CD4-positive, CD25-positive, alpha-beta regulatory T cell (primary cell): Measurements from ENCODE around the gene ABLIM1. TPM values are rescaled to one million over a fixed set of nuclear protein-coding genes. Genes with fewer than 3 reads are reported as not detected.

ENCODE experiments used
- ATAC-seq, 2 donors: fragments of 150-1000 bp; cut with Tn5 transposase; one replicate each; pipeline ENCODE4 v1.10.0; 2021; ENCODE audit warnings: low read depth in 2 of 2, moderate number of reproducible peaks in 2 of 2, moderate library complexity in 1 of 2
- DNase-seq, 3 donors: peaks; one replicate each; pipeline versions ENCODE4 v3.0.0 to v3.0.0-alpha.2; 2012 to 2022; ENCODE audit warnings: mixed read lengths in 1 of 3
- H3K27ac ChIP-seq: one replicate; pipeline ENCODE4 v1.7.0; 2013; ENCODE audit warnings: mild to moderate bottlenecking, low read length; ENCODE audit not compliant: insufficient read depth, poor library complexity, severe bottlenecking
- H3K27me3 ChIP-seq: one replicate; pipeline ENCODE4 v1.7.0; 2013; ENCODE audit warnings: low read length; ENCODE audit not compliant: control insufficient read depth, insufficient read depth
- H3K36me3 ChIP-seq: one replicate; pipeline ENCODE4 v1.7.0; 2013; ENCODE audit warnings: mild to moderate bottlenecking, low read length, moderate library complexity; ENCODE audit not compliant: control insufficient read depth, insufficient read depth
- H3K4me1 ChIP-seq: 2 replicates; pipeline ENCODE4 v1.7.0; 2013; ENCODE audit warnings: mild to moderate bottlenecking, low read length; ENCODE audit not compliant: insufficient read depth, control insufficient read depth, poor library complexity, severe bottlenecking
- H3K4me3 ChIP-seq: one replicate; pipeline ENCODE4 v1.7.0; 2013; ENCODE audit warnings: low read depth, mild to moderate bottlenecking, low read length, moderate library complexity
- H3K9me3 ChIP-seq, 2 experiments: 1 replicate in 1 of 2; 2 replicates in 1 of 2; pipeline ENCODE4 v1.7.0; 2013; ENCODE audit warnings: low read length in 2 of 2, mild to moderate bottlenecking in 1 of 2, moderate library complexity in 1 of 2; ENCODE audit not compliant: control insufficient read depth in 2 of 2
- H3K27ac Mint-ChIP-seq, 3 donors: one replicate each; pipeline ENCODE4 v1.8.0; 2020 to 2022; ENCODE audit warnings: mild to moderate bottlenecking in 3 of 3, mixed read lengths in 3 of 3, moderate library complexity in 2 of 3
- H3K27me3 Mint-ChIP-seq: one replicate; pipeline ENCODE4 v1.8.0; 2022; ENCODE audit warnings: mild to moderate bottlenecking, mixed read lengths
- H3K36me3 Mint-ChIP-seq: one replicate; pipeline ENCODE4 v1.8.0; 2020; ENCODE audit warnings: mixed read lengths
- H3K4me1 Mint-ChIP-seq, 4 donors: one replicate each; pipeline ENCODE4 v1.8.0; 2020 to 2022; ENCODE audit warnings: mixed read lengths in 4 of 4, mild to moderate bottlenecking in 1 of 4
- H3K4me3 Mint-ChIP-seq, 4 donors: one replicate each; pipeline ENCODE4 v1.8.0; 2020 to 2022; ENCODE audit warnings: mild to moderate bottlenecking in 4 of 4, mixed read lengths in 4 of 4, moderate library complexity in 3 of 4
- H3K9me3 Mint-ChIP-seq, 7 donors: one replicate each; pipeline ENCODE4 v1.8.0; 2020 to 2022; ENCODE audit warnings: mixed read lengths in 7 of 7, mild to moderate bottlenecking in 3 of 7, moderate library complexity in 2 of 7
- polyA plus RNA-seq, 4 donors: library from polyadenylated mRNA; unstranded; fragments of 300-500 nt; fragmentation: Illumina TruSeq; gene quantifications; one replicate each; pipeline ENCODE4 v1.2.3, GENCODE V29; 2021
- total RNA-seq: library from RNA; stranded (reverse); gene quantifications from one replicate; pipeline ENCODE4 v1.2.3, GENCODE V29; 2022

Gene ABLIM1
- total and polyA plus RNA-seq, 5 donors from 2014 or later = 101 to 138 (median 131) TPM

DNA sequence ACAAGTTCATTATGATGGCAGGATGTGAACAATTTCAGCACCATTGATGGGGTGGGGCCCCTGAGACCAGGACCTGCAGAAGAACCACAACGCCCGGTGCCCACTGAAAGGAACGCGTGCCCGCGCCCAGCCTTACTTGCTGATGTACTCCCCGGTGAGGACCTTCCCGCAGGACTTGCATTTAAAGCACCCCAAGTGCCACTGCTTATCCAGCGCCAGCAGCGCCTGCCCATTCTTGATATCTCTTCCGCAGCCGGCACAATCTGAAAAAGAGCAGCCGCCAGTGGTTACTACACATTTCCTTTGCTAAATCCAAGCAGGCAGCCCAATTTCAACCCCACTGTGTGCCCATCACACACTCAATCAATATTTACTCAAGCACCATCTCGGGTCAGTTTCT is 110.6 kb downstream of the ABLIM1 start:
- peak overlapping the region in 2 of 4 donors; percentile 31 to 55 for H3K4me3 Mint-ChIP-seq
- no peaks in the 10 kb centered on the region for H3K27me3 Mint-ChIP-seq
- H3K36me3 Mint-ChIP-seq = no peaks in the 10 kb centered on the region
- H3K4me1 Mint-ChIP-seq = peaks cover 23 to 65% (median 43%) of the 10 kb centered on the region in 4 donors
- Histone ChIP-seq H3K27me3 (no peaks in the 10 kb centered on the region), H3K4me1 (peaks cover 50% of the 10 kb centered on the region), H3K36me3 (no peaks in the 10 kb centered on the region), H3K9me3 (no peaks in the 10 kb centered on the region), H3K27ac (no peak overlapping the region), H3K4me3 (no peak overlapping the region)
- ATAC-seq = no peak
- H3K27ac Mint-ChIP-seq = peak overlapping the region in 2 of 3 donors; percentile 40 to 71
- no peaks in the 10 kb centered on the region for H3K9me3 Mint-ChIP-seq
- peak in 1 of 3 donors; percentile 44 for DNase-seq

DNA sequence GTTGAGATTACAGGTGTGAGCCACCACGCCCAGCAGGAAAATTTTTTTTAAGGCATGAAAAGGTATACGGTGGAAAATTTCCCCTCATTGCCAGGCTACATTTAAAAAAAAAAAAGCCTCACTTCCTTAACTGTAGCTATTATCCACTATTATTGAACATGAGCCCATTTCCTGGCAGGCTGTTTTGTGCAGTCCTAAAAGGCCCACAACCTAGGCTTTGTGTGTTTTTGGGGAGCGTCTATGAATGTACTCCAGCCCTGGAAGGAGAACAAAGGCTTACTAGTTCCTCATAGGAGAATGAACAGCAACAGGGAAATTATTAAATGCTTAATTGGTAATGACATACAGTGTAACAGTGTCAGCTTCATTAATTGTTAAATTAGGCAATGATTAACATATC is 111.0 kb downstream of the ABLIM1 start:
- ATAC-seq = no peak
- no peak overlapping the region for H3K4me3 ChIP-seq
- H3K9me3 ChIP-seq = no peaks in the 10 kb centered on the region
- peaks cover 55% of the 10 kb centered on the region for H3K4me1 ChIP-seq
- H3K27me3 Mint-ChIP-seq = no peaks in the 10 kb centered on the region
- peak overlapping the region in 1 of 4 donors; percentile 55 for H3K4me3 Mint-ChIP-seq
- DNase-seq = no peak
- no peak overlapping the region for H3K27ac ChIP-seq
- H3K4me1 Mint-ChIP-seq = peaks cover 23 to 70% (median 45%) of the 10 kb centered on the region in 4 donors
- no peaks in the 10 kb centered on the region for H3K9me3 Mint-ChIP-seq
- no peaks in the 10 kb centered on the region for H3K27me3 ChIP-seq
- no peaks in the 10 kb centered on the region for H3K36me3 Mint-ChIP-seq
- no peaks in the 10 kb centered on the region for H3K36me3 ChIP-seq
- H3K27ac Mint-ChIP-seq = peak overlapping the region; percentile 40 to 71 (median 43)

DNA sequence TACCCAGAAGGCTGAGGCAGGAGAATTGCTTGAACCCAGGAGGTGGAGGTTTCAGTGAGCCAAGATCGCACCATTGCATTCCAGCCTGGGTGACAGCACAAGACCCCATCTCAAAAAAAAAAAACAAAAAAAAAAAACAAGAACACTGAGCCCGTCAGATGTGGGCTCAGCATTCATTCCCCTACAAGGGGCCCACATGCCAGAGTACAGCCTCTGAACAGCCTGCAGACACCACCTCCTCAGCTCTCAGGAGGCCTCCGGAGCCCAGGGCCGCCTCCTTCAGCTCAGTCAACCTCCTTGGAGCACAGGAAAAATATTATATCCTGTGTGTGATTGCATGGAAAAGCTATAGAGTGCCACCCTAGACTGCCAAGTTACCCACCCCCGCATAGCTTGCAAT is 112.3 kb downstream of the ABLIM1 start:
- H3K27ac Mint-ChIP-seq = peak overlapping the region in 2 of 3 donors; percentile 86 to 100
- no peak for DNase-seq
- Histone ChIP-seq H3K27me3 (no peaks in the 10 kb centered on the region), H3K27ac (no peak overlapping the region), H3K9me3 (no peaks in the 10 kb centered on the region), H3K4me3 (no peak overlapping the region), H3K36me3 (no peaks in the 10 kb centered on the region), H3K4me1 (peaks cover 67% of the 10 kb centered on the region)
- H3K4me3 Mint-ChIP-seq = no peak overlapping the region
- H3K9me3 Mint-ChIP-seq = no peaks in the 10 kb centered on the region
- no peaks in the 10 kb centered on the region for H3K27me3 Mint-ChIP-seq
- no peaks in the 10 kb centered on the region for H3K36me3 Mint-ChIP-seq
- peaks cover 28 to 82% (median 56%) of the 10 kb centered on the region in 4 donors for H3K4me1 Mint-ChIP-seq
- ATAC-seq = no peak

DNA sequence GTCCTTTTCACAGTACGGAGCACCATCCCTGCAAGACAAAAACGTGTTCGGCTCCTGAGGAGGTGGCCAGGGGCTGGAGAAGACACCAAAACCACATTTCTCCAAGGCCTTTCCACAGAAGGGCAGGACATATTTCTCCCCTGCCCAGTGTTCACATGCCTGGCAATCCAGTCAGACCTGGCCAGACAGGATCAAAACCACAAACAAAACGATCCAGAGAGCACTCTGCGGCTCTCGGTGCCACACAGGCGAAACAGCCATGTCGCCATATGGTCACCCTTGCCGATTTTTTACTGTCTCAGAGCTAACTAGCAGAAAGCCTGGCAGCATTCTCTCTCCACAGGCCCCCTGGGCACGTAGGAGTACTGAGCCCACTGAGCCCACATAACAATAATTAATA is 113.0 kb downstream of the ABLIM1 start:
- Histone ChIP-seq H3K27ac (peak overlapping the region; percentile 88), H3K4me1 (peaks cover 75% of the 10 kb centered on the region), H3K9me3 (no peaks in the 10 kb centered on the region), H3K36me3 (no peaks in the 10 kb centered on the region), H3K27me3 (no peaks in the 10 kb centered on the region), H3K4me3 (peak overlapping the region; percentile 57)
- peak overlapping the region; percentile 58 to 100 (median 92) for H3K27ac Mint-ChIP-seq
- no peak for DNase-seq
- H3K9me3 Mint-ChIP-seq = no peaks in the 10 kb centered on the region
- no peaks in the 10 kb centered on the region for H3K36me3 Mint-ChIP-seq
- H3K27me3 Mint-ChIP-seq = no peaks in the 10 kb centered on the region
- peaks cover 24 to 86% (median 57%) of the 10 kb centered on the region in 4 donors for H3K4me1 Mint-ChIP-seq
- peak overlapping the region in 3 of 4 donors; percentile 46 to 76 (median 73) for H3K4me3 Mint-ChIP-seq
- no peak for ATAC-seq

DNA sequence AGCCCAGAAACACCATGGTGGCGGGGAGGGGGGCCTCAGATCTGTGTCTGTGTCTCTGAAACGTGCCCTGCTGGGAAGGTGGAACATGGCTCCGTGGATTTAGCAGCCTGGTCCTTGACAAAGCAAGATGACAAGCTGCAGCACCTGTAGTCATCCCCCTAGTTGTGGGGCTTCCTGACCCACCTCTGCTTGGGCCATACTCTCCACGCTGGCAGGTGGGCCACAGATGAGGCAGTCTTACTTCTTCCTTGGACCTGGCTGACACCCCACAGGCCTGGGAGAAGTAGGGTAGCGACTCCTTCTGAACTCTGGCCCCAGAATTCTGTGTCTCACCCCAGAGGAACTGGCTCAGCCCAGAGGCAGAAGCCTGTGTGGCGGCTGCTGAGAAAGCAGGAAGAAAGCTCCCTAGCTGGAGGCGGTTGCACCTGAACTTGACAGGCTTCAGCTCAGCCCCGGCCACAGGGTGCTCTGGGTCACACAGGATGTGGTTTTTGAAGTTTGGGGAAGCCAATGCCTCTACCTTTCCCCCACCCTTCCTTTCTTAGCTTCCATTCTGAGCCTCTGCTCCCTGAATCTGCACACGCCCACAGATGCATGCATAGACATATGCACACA is 113.9 kb downstream of the ABLIM1 start:
- Histone ChIP-seq H3K4me1 (peaks cover 84% of the 10 kb centered on the region), H3K9me3 (no peaks in the 10 kb centered on the region), H3K27me3 (no peaks in the 10 kb centered on the region), H3K27ac (peak overlapping the region; percentile 88), H3K4me3 (peak overlapping the region; percentile 57), H3K36me3 (no peaks in the 10 kb centered on the region)
- no peaks in the 10 kb centered on the region for H3K36me3 Mint-ChIP-seq
- DNase-seq (peak; percentile 34 to 95 (median 78)), ATAC-seq (peak; percentile 70 to 77)
- H3K4me1 Mint-ChIP-seq = peaks cover 24 to 95% (median 64%) of the 10 kb centered on the region in 4 donors
- H3K27me3 Mint-ChIP-seq = no peaks in the 10 kb centered on the region
- H3K27ac Mint-ChIP-seq = peak overlapping the region; percentile 92 to 100 (median 98)
- peak overlapping the region; percentile 66 to 76 (median 71) for H3K4me3 Mint-ChIP-seq
- no peaks in the 10 kb centered on the region for H3K9me3 Mint-ChIP-seq

DNA sequence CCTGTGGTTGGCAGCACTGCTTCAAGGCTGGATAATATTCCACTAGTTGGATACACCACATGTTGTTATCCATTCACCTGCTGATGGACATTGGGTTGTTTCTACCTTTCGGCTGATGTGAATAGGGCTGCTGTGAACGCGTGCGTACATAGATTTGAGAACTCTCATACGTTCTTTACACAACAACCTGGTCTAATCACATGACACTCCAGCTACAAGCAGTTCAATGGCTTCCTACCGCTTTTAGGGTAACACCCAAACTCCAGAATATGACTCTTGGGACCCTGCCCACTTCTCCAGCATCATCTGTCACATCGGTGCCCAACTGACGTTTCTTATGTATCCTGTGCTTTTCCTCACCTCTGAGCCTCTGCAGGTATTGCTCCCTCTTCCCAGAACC is 114.6 kb downstream of the ABLIM1 start:
- Mint-ChIP-seq H3K36me3 (no peaks in the 10 kb centered on the region), H3K27me3 (no peaks in the 10 kb centered on the region), H3K27ac (peak overlapping the region; percentile 92 to 100 (median 98)), H3K4me1 (peaks cover 24 to 98% (median 66%) of the 10 kb centered on the region in 4 donors), H3K4me3 (peak overlapping the region in 3 of 4 donors; percentile 69 to 76 (median 73)), H3K9me3 (no peaks in the 10 kb centered on the region)
- no peaks in the 10 kb centered on the region for H3K36me3 ChIP-seq
- H3K27ac ChIP-seq = peak overlapping the region; percentile 88
- H3K4me3 ChIP-seq = peak overlapping the region; percentile 57
- H3K4me1 ChIP-seq = peaks cover 91% of the 10 kb centered on the region
- ATAC-seq (no peak), DNase-seq (peak in 1 of 3 donors; percentile 50)
- no peaks in the 10 kb centered on the region for H3K27me3 ChIP-seq
- no peaks in the 10 kb centered on the region for H3K9me3 ChIP-seq

DNA sequence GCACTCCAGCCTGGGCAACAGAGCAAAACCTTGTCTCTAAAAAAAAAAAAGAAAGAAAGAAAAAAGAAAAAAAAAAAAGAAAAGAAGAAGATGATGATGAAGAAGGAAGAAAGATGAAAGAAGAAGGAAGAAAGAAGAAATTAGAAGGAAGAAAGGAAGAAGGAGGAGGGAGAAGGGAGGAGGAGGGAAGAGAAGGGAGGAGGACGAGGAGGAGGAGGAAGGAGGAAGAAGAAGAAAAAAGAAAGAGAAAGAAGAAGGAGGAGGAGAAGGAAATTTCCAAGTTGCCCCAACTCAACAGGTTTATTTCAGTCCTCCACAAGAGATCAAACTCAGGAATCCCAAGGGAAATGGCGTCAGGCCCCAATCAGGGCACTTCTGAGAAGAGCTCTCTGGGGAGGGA is 115.7 kb downstream of the ABLIM1 start:
- ATAC-seq = no peak
- Histone ChIP-seq H3K36me3 (no peaks in the 10 kb centered on the region), H3K9me3 (no peaks in the 10 kb centered on the region), H3K27me3 (no peaks in the 10 kb centered on the region), H3K4me1 (peaks cover 96% of the 10 kb centered on the region), H3K27ac (peak overlapping the region; percentile 88), H3K4me3 (no peak overlapping the region)
- Mint-ChIP-seq H3K4me3 (peak overlapping the region in 2 of 4 donors; percentile 69 to 75), H3K36me3 (no peaks in the 10 kb centered on the region), H3K27me3 (no peaks in the 10 kb centered on the region), H3K27ac (peak overlapping the region; percentile 92 to 100 (median 98)), H3K9me3 (no peaks in the 10 kb centered on the region), H3K4me1 (peaks cover 18 to 98% (median 69%) of the 10 kb centered on the region in 4 donors)
- no peak for DNase-seq

DNA sequence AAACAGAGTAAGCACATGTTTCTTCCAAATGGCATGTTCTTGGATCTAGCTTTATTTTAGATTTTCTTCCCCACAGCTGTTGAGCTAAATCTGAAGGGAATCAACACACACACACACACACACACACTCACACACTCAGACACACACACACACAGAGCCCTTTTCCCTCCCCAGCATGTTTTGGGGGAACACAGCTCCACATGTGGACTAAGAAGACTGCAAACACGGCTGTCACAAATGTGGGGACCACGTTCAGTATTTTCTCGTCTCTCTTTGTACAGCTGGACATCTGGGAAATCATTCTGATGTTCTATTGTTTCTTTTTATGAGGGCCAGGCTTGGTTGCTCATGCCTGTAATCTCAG is 116.3 kb downstream of the ABLIM1 start:
- ATAC-seq = no peak
- peaks cover 14 to 95% (median 65%) of the 10 kb centered on the region in 4 donors for H3K4me1 Mint-ChIP-seq
- Histone ChIP-seq H3K36me3 (no peaks in the 10 kb centered on the region), H3K9me3 (no peaks in the 10 kb centered on the region), H3K4me3 (peak overlapping the region; percentile 52), H3K27ac (peak overlapping the region; percentile 88), H3K27me3 (no peaks in the 10 kb centered on the region), H3K4me1 (peaks cover 90% of the 10 kb centered on the region)
- H3K27ac Mint-ChIP-seq = peak overlapping the region; percentile 92 to 100 (median 98)
- H3K27me3 Mint-ChIP-seq = no peaks in the 10 kb centered on the region
- peak overlapping the region; percentile 2 to 81 (median 77) for H3K4me3 Mint-ChIP-seq
- no peak for DNase-seq
- peaks cover under 1% of the 10 kb centered on the region for H3K36me3 Mint-ChIP-seq
- no peaks in the 10 kb centered on the region for H3K9me3 Mint-ChIP-seq
